RWPE1 (cell line): ENCODE data around the gene KLHL1.

Experiments
- CTCF ChIA-PET: fragments of 350-600 bp; sonication (Branson Sonifier 250); formaldehyde crosslinking; extraction: SDS; loops from one replicate; lab custom pipeline; 2021; lab: Yijun Ruan, JAX
- POLR2A ChIA-PET: fragments of 400-600 bp; formaldehyde crosslinking; extraction: SDS; loops from one replicate; lab custom pipeline; 2020; ENCODE audit warnings: antibody characterized with exemption; ENCODE audit not compliant: low non-redundant PET; lab: Yijun Ruan, JAX
- DNase-seq: peaks from one replicate; pipeline ENCODE4 v3.0.0; 2012; ENCODE audit warnings: low spot score
- H3K27ac ChIP-seq: fragments of 450-650 bp; 2 replicates; pipeline ENCODE4 v1.5.1; 2017
- TF ChIP-seq, protein P1 (sequence below): fragments of 450-650 bp; conservative IDR thresholded peaks from 2 replicates; pipeline ENCODE4 v1.5.1; 2017; ENCODE audit warnings: low read depth, mild to moderate bottlenecking

Gene KLHL1

DNA sequence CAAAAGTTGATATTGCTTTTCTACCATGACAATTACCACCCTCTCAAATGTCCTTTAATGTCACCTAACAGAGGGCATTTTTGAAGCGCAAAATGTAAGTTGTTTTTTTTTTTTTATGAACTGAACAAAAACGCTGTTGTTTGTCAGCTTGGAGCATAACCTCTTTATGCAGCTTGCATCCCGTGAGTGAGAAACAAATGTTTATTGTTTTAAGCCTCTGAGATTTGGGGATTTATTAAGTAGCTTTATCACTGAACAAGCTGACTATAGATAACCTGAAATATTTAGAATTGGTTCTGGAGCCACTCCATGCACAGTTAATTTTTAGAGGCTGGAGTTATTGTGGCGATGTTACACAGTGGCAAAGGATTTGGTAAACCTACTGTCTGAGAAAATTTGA, 80.7 kb downstream of the KLHL1 start:
- TF ChIP-seq, protein P1, sequence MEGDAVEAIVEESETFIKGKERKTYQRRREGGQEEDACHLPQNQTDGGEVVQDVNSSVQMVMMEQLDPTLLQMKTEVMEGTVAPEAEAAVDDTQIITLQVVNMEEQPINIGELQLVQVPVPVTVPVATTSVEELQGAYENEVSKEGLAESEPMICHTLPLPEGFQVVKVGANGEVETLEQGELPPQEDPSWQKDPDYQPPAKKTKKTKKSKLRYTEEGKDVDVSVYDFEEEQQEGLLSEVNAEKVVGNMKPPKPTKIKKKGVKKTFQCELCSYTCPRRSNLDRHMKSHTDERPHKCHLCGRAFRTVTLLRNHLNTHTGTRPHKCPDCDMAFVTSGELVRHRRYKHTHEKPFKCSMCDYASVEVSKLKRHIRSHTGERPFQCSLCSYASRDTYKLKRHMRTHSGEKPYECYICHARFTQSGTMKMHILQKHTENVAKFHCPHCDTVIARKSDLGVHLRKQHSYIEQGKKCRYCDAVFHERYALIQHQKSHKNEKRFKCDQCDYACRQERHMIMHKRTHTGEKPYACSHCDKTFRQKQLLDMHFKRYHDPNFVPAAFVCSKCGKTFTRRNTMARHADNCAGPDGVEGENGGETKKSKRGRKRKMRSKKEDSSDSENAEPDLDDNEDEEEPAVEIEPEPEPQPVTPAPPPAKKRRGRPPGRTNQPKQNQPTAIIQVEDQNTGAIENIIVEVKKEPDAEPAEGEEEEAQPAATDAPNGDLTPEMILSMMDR: no peak
- no peak for DNase-seq
- POLR2A ChIA-PET: no interaction called here
- no peak overlapping the region for H3K27ac ChIP-seq
- CTCF ChIA-PET: no interaction called here

DNA sequence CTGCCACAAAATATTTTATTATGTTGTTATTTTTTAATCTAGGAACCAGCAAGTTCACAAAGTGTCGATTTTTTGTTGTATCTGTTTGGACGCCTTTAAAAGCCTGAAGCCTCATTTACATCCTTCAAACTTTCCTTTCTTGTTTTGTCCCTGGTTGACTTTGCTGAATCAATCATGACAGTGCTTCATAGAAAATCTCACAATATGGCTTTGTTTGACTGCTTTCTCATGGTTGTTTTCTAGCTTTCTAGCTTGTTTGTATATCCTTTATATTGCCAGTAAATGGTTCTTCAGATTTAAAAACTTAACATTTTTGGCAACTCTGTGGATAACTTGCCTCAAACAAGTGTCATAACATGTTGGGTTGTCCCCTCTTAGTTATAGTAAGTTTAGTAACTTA, 84.7 kb downstream of the KLHL1 start:
- DNase-seq: no peak
- POLR2A ChIA-PET: no interaction called here
- CTCF ChIA-PET: no interaction called here
- TF ChIP-seq, protein P1: no peak
- H3K27ac ChIP-seq: no peak overlapping the region

DNA sequence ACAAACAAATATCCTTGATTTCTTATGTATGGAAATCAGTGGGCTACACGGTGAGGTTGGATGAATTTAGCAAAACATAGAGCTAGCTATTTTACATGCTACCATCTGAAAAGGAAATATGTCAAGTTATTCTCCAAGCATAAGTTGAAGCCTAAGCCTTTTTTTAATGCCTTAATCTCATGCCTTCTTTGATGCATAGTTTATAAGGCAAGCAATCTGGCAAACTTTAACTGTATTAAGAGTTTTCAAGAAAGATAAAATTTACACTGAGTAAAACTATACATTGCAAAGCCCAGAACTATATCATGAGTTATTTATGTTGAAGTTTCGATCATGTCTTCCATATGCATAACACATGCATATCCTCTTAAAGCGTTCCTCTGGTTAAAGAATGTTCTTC, 85.6 kb downstream of the KLHL1 start:
- H3K27ac ChIP-seq: no peak overlapping the region
- no peak for DNase-seq
- TF ChIP-seq, protein P1: no peak
- ChIA-PET POLR2A (no interaction called here), CTCF (no interaction called here)

DNA sequence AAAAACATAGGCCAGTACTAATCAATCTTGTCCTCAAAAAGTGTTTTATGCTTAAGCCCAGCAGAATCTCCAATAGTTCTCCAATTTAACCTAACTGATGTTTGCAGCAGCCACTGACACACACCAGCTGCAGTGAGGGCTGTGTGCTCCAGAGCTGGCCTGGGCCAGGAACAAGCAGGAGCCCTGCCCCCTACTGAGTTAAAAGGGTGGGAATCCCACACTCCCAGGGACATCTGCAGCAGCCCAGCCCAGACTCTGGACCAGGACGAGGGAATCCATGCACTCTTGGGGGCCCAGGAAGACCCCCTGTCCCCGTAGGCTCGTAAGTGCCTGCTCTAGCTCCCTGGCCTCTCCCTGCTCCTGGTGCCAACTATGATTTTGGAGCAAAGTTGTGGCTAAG, 92.1 kb downstream of the KLHL1 start:
- no peak for DNase-seq
- H3K27ac ChIP-seq: no peak overlapping the region

DNA sequence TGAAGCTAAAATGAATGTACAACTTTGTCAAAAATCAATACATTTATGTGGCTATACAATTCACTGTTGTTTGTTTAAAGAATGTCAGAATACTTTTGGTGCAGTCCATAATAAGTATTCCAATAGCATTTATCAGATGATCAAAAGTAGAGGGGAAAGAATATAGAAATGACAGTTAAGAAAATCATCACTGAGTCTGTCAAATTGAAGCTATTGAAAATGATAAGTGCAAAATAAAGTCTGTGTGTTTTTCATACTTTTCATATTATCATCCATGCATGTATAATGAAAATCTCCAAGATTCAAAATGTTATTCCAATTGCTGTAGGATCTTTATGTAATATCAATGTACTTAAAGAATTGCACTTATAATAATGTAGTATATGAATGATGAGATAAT, 93.9 kb downstream of the KLHL1 start:
- ChIA-PET POLR2A (no interaction called here), CTCF (no interaction called here)
- DNase-seq: no peak
- TF ChIP-seq, protein P1: no peak
- H3K27ac ChIP-seq: no peak overlapping the region

More for the DNA sequence above, 92.1 kb downstream of the KLHL1 start:
- TF ChIP-seq, protein P1: no peak
- ChIA-PET CTCF (interaction anchor here (0.6 kb wide), 1 partner anchor 429 kb away, joined by 4 read pairs; no protein-coding TSS in a partner anchor), POLR2A (no interaction called here)

DNA sequence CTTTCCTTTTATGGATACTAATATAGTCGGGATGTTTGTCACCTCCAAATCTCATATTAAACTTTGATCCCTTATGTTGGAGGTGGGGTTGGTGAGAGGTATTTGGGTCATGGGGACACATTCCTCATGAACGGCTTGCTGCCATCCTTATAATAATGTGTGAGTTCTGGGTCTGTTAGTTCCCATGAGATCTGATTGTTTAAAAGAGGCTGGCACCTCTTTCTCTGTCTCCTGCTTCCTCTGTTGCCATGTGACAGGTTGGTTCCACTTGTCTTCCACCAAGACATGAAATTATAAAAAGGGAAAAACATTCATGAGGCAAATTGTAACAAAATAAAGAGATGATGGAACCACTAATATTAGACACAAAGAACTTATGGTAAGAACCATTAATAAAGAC, 108.4 kb downstream of the KLHL1 start:
- TF ChIP-seq, protein P1: no peak
- CTCF ChIA-PET: no interaction called here

DNA sequence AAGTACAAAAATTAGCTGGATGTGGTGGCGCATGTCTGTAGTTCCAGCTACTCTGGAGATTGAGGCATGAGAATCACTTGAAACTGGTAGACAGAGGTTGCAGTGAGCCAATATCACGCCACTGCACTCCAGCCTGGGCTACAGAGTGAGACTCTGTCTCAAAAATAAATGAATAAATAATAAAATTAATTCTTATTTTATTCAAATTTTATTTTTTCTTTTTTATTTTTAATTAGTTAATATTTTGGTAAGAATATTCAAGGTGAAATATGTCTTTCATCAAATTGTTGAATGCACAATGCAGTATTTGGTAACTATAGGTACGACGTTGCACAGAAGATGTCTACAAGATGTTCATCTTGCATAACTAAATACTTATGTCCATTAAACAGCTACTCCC, 111.2 kb downstream of the KLHL1 start:
- H3K27ac ChIP-seq: no peak overlapping the region
- TF ChIP-seq, protein P1: no peak
- ChIA-PET CTCF (no interaction called here), POLR2A (no interaction called here)
- DNase-seq: no peak

More for the DNA sequence above, 108.4 kb downstream of the KLHL1 start:
- POLR2A ChIA-PET: no interaction called here
- no peak for DNase-seq
- no peak overlapping the region for H3K27ac ChIP-seq
